K562 (cell line): ENCODE results near the gene VPS41.

Experiments used
- CBX5 ChIP-seq: IDR thresholded peaks from 2 replicates; pipeline ENCODE4 v1.6.1; 2014; ENCODE audit warnings: low read depth, borderline replicate concordance
- KAT7 ChIP-seq: sonication (generic); formaldehyde crosslinking; IDR thresholded peaks from 2 replicates; pipeline ENCODE4 v1.8.0; 2022; ENCODE audit warnings: missing genetic modification reagents, mild to moderate bottlenecking, borderline replicate concordance
- POLR2AphosphoS5 ChIP-seq: IDR thresholded peaks from 2 replicates; pipeline ENCODE4 v1.6.1; 2011; ENCODE audit warnings: mild to moderate bottlenecking, low read depth, low read length, moderate library complexity; ENCODE audit not compliant: control insufficient read depth, insufficient read depth
- TF ChIP-seq, protein P1 (sequence below): fragments of 250-450 bp; sonication (Bioruptor Pico); IDR thresholded peaks from 2 replicates; pipeline ENCODE4 v1.8.0; 2021; ENCODE audit warnings: mild to moderate bottlenecking, moderate library complexity
- TF ChIP-seq, protein P2 (sequence below), 3 experiments: IDR thresholded peaks in 2 of 3; conservative IDR thresholded peaks in 1 of 3; 2 replicates each; pipeline ENCODE4 v1.5.1; 2011 to 2012; ENCODE audit warnings: low read length in 3 of 3, mild to moderate bottlenecking in 3 of 3, control low read depth in 2 of 3, improper control_type of control experiment in 1 of 3, inconsistent platforms in 1 of 3, low read depth in 1 of 3, mixed read lengths in 1 of 3, moderate library complexity in 1 of 3; ENCODE audit not compliant: insufficient read depth in 2 of 3
- TF ChIP-seq, protein P3 (sequence below): fragments of 450-650 bp; formaldehyde crosslinking; IDR thresholded peaks from 2 replicates; pipeline ENCODE4 v1.4.0; 2022; ENCODE audit warnings: missing genetic modification characterization

- TF ChIP-seq, protein P1, sequence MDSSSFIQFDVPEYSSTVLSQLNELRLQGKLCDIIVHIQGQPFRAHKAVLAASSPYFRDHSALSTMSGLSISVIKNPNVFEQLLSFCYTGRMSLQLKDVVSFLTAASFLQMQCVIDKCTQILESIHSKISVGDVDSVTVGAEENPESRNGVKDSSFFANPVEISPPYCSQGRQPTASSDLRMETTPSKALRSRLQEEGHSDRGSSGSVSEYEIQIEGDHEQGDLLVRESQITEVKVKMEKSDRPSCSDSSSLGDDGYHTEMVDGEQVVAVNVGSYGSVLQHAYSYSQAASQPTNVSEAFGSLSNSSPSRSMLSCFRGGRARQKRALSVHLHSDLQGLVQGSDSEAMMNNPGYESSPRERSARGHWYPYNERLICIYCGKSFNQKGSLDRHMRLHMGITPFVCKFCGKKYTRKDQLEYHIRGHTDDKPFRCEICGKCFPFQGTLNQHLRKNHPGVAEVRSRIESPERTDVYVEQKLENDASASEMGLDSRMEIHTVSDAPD: no peak
- TF ChIP-seq, protein P2, sequence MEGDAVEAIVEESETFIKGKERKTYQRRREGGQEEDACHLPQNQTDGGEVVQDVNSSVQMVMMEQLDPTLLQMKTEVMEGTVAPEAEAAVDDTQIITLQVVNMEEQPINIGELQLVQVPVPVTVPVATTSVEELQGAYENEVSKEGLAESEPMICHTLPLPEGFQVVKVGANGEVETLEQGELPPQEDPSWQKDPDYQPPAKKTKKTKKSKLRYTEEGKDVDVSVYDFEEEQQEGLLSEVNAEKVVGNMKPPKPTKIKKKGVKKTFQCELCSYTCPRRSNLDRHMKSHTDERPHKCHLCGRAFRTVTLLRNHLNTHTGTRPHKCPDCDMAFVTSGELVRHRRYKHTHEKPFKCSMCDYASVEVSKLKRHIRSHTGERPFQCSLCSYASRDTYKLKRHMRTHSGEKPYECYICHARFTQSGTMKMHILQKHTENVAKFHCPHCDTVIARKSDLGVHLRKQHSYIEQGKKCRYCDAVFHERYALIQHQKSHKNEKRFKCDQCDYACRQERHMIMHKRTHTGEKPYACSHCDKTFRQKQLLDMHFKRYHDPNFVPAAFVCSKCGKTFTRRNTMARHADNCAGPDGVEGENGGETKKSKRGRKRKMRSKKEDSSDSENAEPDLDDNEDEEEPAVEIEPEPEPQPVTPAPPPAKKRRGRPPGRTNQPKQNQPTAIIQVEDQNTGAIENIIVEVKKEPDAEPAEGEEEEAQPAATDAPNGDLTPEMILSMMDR (IDR thresholded peaks at IDR 0.05 in 2 of 3, conservative IDR thresholded peaks at IDR 0.05 in 1 of 3; ENCODE audit: insufficient read depth in 2 of 3, low read depth in 1 of 3, low read length in 3 of 3): no peak
- no peak for TF ChIP-seq KAT7 (CRISPR knock-in tag)
- no peak for TF ChIP-seq CBX5
- TF ChIP-seq, protein P3, sequence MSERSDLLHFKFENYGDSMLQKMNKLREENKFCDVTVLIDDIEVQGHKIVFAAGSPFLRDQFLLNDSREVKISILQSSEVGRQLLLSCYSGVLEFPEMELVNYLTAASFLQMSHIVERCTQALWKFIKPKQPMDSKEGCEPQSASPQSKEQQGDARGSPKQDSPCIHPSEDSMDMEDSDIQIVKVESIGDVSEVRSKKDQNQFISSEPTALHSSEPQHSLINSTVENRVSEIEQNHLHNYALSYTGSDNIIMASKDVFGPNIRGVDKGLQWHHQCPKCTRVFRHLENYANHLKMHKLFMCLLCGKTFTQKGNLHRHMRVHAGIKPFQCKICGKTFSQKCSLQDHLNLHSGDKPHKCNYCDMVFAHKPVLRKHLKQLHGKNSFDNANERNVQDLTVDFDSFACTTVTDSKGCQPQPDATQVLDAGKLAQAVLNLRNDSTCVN (CRISPR knock-in tag): no peak
- no peak for TF ChIP-seq POLR2AphosphoS5
These were observed 209.5 kb downstream of the VPS41 start for GRCh38 chr7:38699471-38699870.
